ENCODE data around the gene MTHFD2L.

GRCh38 chr4:74287791-74288190 lies 129.9 kb downstream of the MTHFD2L start:
- TF ChIP-seq EZH2 (IDR thresholded peaks at IDR 0.05; ENCODE audit: low read depth, low read length, severe bottlenecking) (no peak), RFX5 (IDR thresholded peaks at IDR 0.05; ENCODE audit: borderline replicate concordance, low read depth, low read length) (no peak), JUN (IDR thresholded peaks at IDR 0.05; ENCODE audit: low read depth, low read length) (no peak), CTCF (IDR thresholded peaks at IDR 0.05; ENCODE audit: control extremely low read depth in 1 of 3, insufficient read depth in 1 of 3, low read depth in 1 of 3, low read length in 3 of 3) (no peak), RAD21 (IDR thresholded peaks at IDR 0.05 in 1 of 2, conservative IDR thresholded peaks at IDR 0.05 in 1 of 2; ENCODE audit: low read depth in 2 of 2, low read length in 2 of 2) (no peak), EP300 (IDR thresholded peaks at IDR 0.05; ENCODE audit: borderline replicate concordance in 1 of 2, low read depth in 2 of 2, low read length in 2 of 2) (no peak), EGR1 (IDR thresholded peaks at IDR 0.05; ENCODE audit: borderline replicate concordance, low read depth, low read length) (no peak), GABPA (IDR thresholded peaks at IDR 0.05; ENCODE audit: borderline replicate concordance, insufficient read depth, low read length) (no peak), CTBP2 (IDR thresholded peaks at IDR 0.05; ENCODE audit: borderline replicate concordance, insufficient read depth, insufficient read length, low read length) (no peak), CEBPB (IDR thresholded peaks at IDR 0.05; ENCODE audit: low read depth, low read length) (no peak)

Data from H1 (cell line).